IMR-90 (cell line): ENCODE results near the gene TMC8. TPM values are rescaled to one million over a fixed set of nuclear protein-coding genes. Genes with fewer than 3 reads are reported as not detected.

Experiments used
- ATAC-seq: fragments of 200-7000 bp; cut with Tn5 transposase; 2 replicates; pipeline ENCODE4 v1.9.1; 2020; ENCODE audit warnings: low read depth, mild to moderate bottlenecking, moderate library complexity
- BruUV-seq: library from RNA; stranded (reverse); fragments of 400-500 nt; replicated peaks from 2 replicates; lab custom pipeline; 2021; lab: Mats Ljungman, UMichigan
- CTCF ChIA-PET: fragments of 300-600 bp; formaldehyde crosslinking; extraction: SDS; loops from one replicate; lab custom pipeline; 2021; ENCODE audit warnings: antibody characterized with exemption; lab: Yijun Ruan, JAX
- POLR2A ChIA-PET: fragments of 300-600 bp; sonication (Branson Sonifier 250); formaldehyde crosslinking; loops from one replicate; lab custom pipeline; 2022; ENCODE audit warnings: antibody characterized with exemption; ENCODE audit not compliant: unreplicated experiment; lab: Charles Lee
- DNase-seq: peaks from one replicate; pipeline ENCODE4 v3.0.0; 2013
- H2AFZ ChIP-seq: replicated peaks from 2 replicates; pipeline ENCODE3; 2013; ENCODE audit warnings: low read length, mild to moderate bottlenecking; ENCODE audit not compliant: poor library complexity
- H2AK5ac ChIP-seq: 2 replicates; pipeline ENCODE4 v1.6.1; 2013; ENCODE audit warnings: low read depth, low read length, inconsistent platforms
- H2AK9ac ChIP-seq: replicated peaks from 2 replicates; pipeline ENCODE3; 2013; ENCODE audit warnings: mild to moderate bottlenecking, low read depth, low read length, moderate library complexity; ENCODE audit not compliant: poor library complexity
- H2BK120ac ChIP-seq: 2 replicates; pipeline ENCODE4 v1.6.1; 2013; ENCODE audit warnings: low read depth, low read length, inconsistent platforms
- H2BK15ac ChIP-seq: 3 replicates; pipeline ENCODE4 v1.6.1; 2013; ENCODE audit warnings: low read depth, low read length, inconsistent platforms
- H2BK20ac ChIP-seq: 2 replicates; pipeline ENCODE4 v1.6.1; 2013; ENCODE audit warnings: low read depth, mild to moderate bottlenecking, inconsistent platforms, low read length, moderate library complexity
- H2BK5ac ChIP-seq: 2 replicates; pipeline ENCODE4 v1.6.1; 2013; ENCODE audit warnings: mild to moderate bottlenecking, low read depth, low read length, inconsistent platforms; ENCODE audit not compliant: poor library complexity, severe bottlenecking
- H3K14ac ChIP-seq: replicated peaks from 2 replicates; pipeline ENCODE4 v1.6.1; 2013; ENCODE audit warnings: low read depth, low read length, inconsistent platforms
- H3K18ac ChIP-seq: 2 replicates; pipeline ENCODE4 v1.6.1; 2013; ENCODE audit warnings: low read depth, low read length, control low read depth
- H3K23ac ChIP-seq: 2 replicates; pipeline ENCODE4 v1.6.1; 2013; ENCODE audit warnings: low read depth, low read length, inconsistent platforms
- H3K27ac ChIP-seq: 2 replicates; pipeline ENCODE4 v1.5.1; 2013; ENCODE audit warnings: mild to moderate bottlenecking, control low read depth, low read length; ENCODE audit not compliant: insufficient read depth
- H3K27me3 ChIP-seq: 2 replicates; pipeline ENCODE4 v1.6.1; 2013; ENCODE audit warnings: low read length; ENCODE audit not compliant: control insufficient read depth, insufficient read depth
- H3K36me3 ChIP-seq: 2 replicates; pipeline ENCODE4 v1.6.1; 2013; ENCODE audit warnings: low read length, mixed read lengths; ENCODE audit not compliant: control insufficient read depth, insufficient read depth
- H3K4ac ChIP-seq: 2 replicates; pipeline ENCODE4 v1.6.1; 2013; ENCODE audit warnings: low read depth, low read length, inconsistent platforms
- H3K4me1 ChIP-seq: 2 replicates; pipeline ENCODE4 v1.6.1; 2013; ENCODE audit warnings: low read length, mixed read lengths; ENCODE audit not compliant: control insufficient read depth, insufficient read depth
- H3K4me2 ChIP-seq: 2 replicates; pipeline ENCODE4 v1.6.1; 2013; ENCODE audit warnings: low read depth, mild to moderate bottlenecking, control low read depth, low read length, moderate library complexity
- H3K4me3 ChIP-seq: 2 replicates; pipeline ENCODE4 v1.5.1; 2013; ENCODE audit warnings: low read depth, mild to moderate bottlenecking, control low read depth, low read length, moderate library complexity; ENCODE audit not compliant: insufficient read depth
- H3K56ac ChIP-seq: 2 replicates; pipeline ENCODE4 v1.6.1; 2013; ENCODE audit warnings: low read length, inconsistent platforms; ENCODE audit not compliant: insufficient read depth; ENCODE audit errors: extremely low read depth
- H3K79me1 ChIP-seq, 2 experiments: 2 replicates each; pipeline ENCODE4 v1.6.1; 2013; ENCODE audit warnings: low read length in 2 of 2, inconsistent platforms in 1 of 2, low read depth in 1 of 2
- H3K9ac ChIP-seq: 2 replicates; pipeline ENCODE4 v1.6.1; 2013; ENCODE audit warnings: low read depth, low read length, control low read depth
- H3K9me1 ChIP-seq: 2 replicates; pipeline ENCODE4 v1.6.1; 2013; ENCODE audit warnings: low read length, inconsistent platforms; ENCODE audit not compliant: insufficient read depth
- H3K9me3 ChIP-seq: 2 replicates; pipeline ENCODE4 v1.6.1; 2013; ENCODE audit warnings: low read length; ENCODE audit not compliant: control insufficient read depth, insufficient read depth
- H4K20me1 ChIP-seq: 2 replicates; pipeline ENCODE4 v1.6.1; 2013; ENCODE audit warnings: low read length, inconsistent platforms; ENCODE audit not compliant: insufficient read depth
- H4K5ac ChIP-seq: 2 replicates; pipeline ENCODE4 v1.6.1; 2013; ENCODE audit warnings: mild to moderate bottlenecking, low read depth, low read length, control low read depth
- H4K8ac ChIP-seq, 2 experiments: 2 replicates each; pipeline ENCODE4 v1.6.1; 2013; ENCODE audit warnings: low read depth in 2 of 2, low read length in 2 of 2, control low read depth in 1 of 2, inconsistent platforms in 1 of 2
- H4K91ac ChIP-seq: 2 replicates; pipeline ENCODE4 v1.6.1; 2013; ENCODE audit warnings: low read depth, low read length, inconsistent platforms; ENCODE audit not compliant: insufficient read depth
- RAD21 ChIP-seq: IDR thresholded peaks from 2 replicates; pipeline ENCODE4 v1.6.1; 2012; ENCODE audit warnings: low read length, improper control_type of control experiment
- RCOR1 ChIP-seq: IDR thresholded peaks from 2 replicates; pipeline ENCODE4 v1.6.1; 2012; ENCODE audit warnings: mild to moderate bottlenecking, low read length, improper control_type of control experiment; ENCODE audit not compliant: insufficient replicate concordance
- RFX5 ChIP-seq: IDR thresholded peaks from 2 replicates; pipeline ENCODE4 v1.8.0; 2012; ENCODE audit warnings: low read depth, mild to moderate bottlenecking, low read length, moderate library complexity
- WGBS, 2 experiments: methylation state at CpG; one replicate each; pipeline versions ENCODE4 v1.1.5 to v1.1.7; 2013; ENCODE audit warnings: missing lambda C conversion rate in 2 of 2; ENCODE audit not compliant: insufficient read length in 1 of 2; ENCODE audit errors: extremely low coverage in 2 of 2; 5-methylcytosine and 5-hydroxymethylcytosine counted together
- dilution Hi-C: fragments of 300-500 bp; cut with HindIII; formaldehyde crosslinking; loops from one replicate; pipeline ENCODE4 v1.14.3; 2018; ENCODE audit warnings: low sequenced_read_pairs; ENCODE audit not compliant: unreplicated experiment
- in situ Hi-C: fragments of 300-500 bp; cut with MboI; formaldehyde crosslinking; loops from 3 replicates; pipeline ENCODE4 v1.14.3; 2019; ENCODE audit warnings: low sequenced_read_pairs, inconsistent platforms, mixed read lengths
- intact Hi-C: fragments of 100-400 bp; cut with micrococcal nuclease; formaldehyde crosslinking; loops from 2 replicates; pipeline ENCODE4 v1.10.0; 2022
- polyA plus RNA-seq, 3 experiments: library from polyadenylated mRNA; depleted of rRNA; stranded (reverse); fragments of >200 nt; gene quantifications; 2 replicates each; pipeline ENCODE4 v1.2.3, GENCODE V29; 2012; ENCODE audit warnings: low replicate concordance in 1 of 3
- total RNA-seq: library from RNA; depleted of rRNA; stranded (reverse); fragments of >200 nt; gene quantifications from 2 replicates; pipeline ENCODE4 v1.2.3, GENCODE V29; 2012

Gene TMC8
- total and polyA plus RNA-seq, 2 of the 4 experiments (the other 2 are of a cell fraction), result not detected

DNA sequence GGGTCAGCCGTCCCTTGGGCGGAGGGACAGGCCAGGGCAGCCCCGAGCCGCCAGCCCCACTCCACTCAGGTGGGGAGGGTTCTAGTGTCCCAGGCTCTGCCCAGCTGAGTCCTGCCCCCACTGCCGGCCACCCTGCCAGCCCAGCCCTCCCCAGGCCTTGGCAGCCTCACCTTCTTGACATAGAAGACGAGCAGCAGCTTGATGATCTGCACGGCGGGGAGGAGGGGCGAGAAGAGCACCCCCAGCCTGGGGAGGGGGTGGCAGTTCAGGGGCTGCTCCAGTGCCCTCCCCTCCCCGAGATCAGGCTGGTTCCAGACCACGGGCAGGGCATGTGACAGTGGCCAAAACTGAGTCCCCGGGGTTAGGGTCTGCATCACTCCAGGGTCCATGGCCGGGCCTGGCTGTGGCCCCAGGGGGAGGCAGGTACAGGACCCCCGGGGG is 11.8 kb upstream of the TMC8 start:
- ATAC-seq, result no peak
- Histone ChIP-seq H3K27me3 (peaks cover 11% of the 10 kb centered on the region; the same call in 1 of the 2 replicates), H4K91ac (no peak overlapping the region), H2AFZ (no peak overlapping the region), H2BK20ac (no peak overlapping the region), H4K20me1 (no peaks in the 10 kb centered on the region; the same call in 1 of the 2 replicates), H3K9me3 (no peaks in the 10 kb centered on the region), H3K4ac (no peak overlapping the region), H3K4me1 (no peaks in the 10 kb centered on the region), H2AK9ac (no peak overlapping the region), H4K5ac (no peak overlapping the region), H3K4me3 (no peak overlapping the region), H2BK120ac (no peak overlapping the region), H3K27ac (no peak overlapping the region), H3K9me1 (no peaks in the 10 kb centered on the region), H4K8ac (no peak overlapping the region), H3K14ac (no peak overlapping the region), H3K56ac (no peak overlapping the region), H3K18ac (no peak overlapping the region), H2BK5ac (no peak overlapping the region), H3K4me2 (no peak overlapping the region), H3K23ac (no peak overlapping the region), H3K36me3 (no peaks in the 10 kb centered on the region), H3K79me1 (no peaks in the 10 kb centered on the region), H2BK15ac (no peak overlapping the region), H2AK5ac (no peak overlapping the region), H3K9ac (no peak overlapping the region)
- ChIA-PET CTCF (no interaction called here), POLR2A (no interaction called here)
- BruUV-seq, result no TSS peak
- WGBS, 2 experiments, result 100% methylated on average over 2 of the region's 14 CpGs; no CpG with 5 or more reads in 1 of the 2 experiments
- DNase-seq, result no peak
- dilution Hi-C loops, result no loop called here
- intact Hi-C loops, result no loop called here
- TF ChIP-seq RFX5, result no peak
- TF ChIP-seq RAD21, result no peak
- TF ChIP-seq RCOR1, result no peak
- in situ Hi-C loops, result loop anchor here (10.0 kb wide), 2 partner anchors 126 to 306 kb away; no protein-coding TSS in a partner anchor
